Mucosa of stomach (tissue), 1 donor: Measurements from ENCODE around the gene GOLGA6C.
"Not testable (repeated sequence)": the region's sequence is repeated elsewhere in the genome, so short reads cannot be mapped to it uniquely, and the experiment has no call there.

Experiments
- H3K27me3 ChIP-seq: one replicate; pipeline ENCODE4 v1.7.0; 2013; ENCODE audit warnings: mild to moderate bottlenecking, low read length; ENCODE audit not compliant: control insufficient read depth, insufficient read depth
- H3K36me3 ChIP-seq: one replicate; pipeline ENCODE4 v1.7.0; 2013; ENCODE audit warnings: low read length; ENCODE audit not compliant: control insufficient read depth, insufficient read depth
- H3K4me1 ChIP-seq: one replicate; pipeline ENCODE4 v1.7.0; 2013; ENCODE audit warnings: mild to moderate bottlenecking, low read length; ENCODE audit not compliant: control insufficient read depth, insufficient read depth
- H3K4me3 ChIP-seq: one replicate; pipeline ENCODE4 v1.7.0; 2013; ENCODE audit warnings: low read length
- H3K9ac ChIP-seq: one replicate; pipeline ENCODE4 v1.7.0; 2013; ENCODE audit warnings: mild to moderate bottlenecking, low read length, moderate library complexity
- H3K9me3 ChIP-seq: one replicate; pipeline ENCODE4 v1.7.0; 2013; ENCODE audit warnings: mild to moderate bottlenecking, low read length, moderate library complexity; ENCODE audit not compliant: control insufficient read depth
- donor health status: Pancreatic carcinoma.

The GOLGA6C gene

DNA sequence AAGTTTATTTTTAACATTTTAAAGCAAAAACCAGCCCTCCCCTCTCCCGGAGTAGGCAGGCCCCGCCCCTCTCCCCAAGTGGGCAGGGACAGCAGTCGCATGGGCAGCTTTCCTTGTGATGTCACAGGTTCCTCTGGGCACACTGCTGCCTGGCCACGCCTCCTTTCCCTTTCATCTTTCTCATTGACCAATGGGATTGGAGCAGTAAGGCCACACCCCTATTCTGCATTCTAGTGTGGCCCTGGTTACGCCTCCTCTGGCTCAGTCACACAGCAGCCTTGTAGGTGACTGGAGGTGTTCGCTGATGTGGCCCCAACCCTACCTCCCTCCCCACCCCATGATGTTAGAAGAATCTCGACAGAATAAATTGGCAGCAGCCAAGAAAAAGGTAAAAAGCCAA is 24.4 kb downstream of the GOLGA6C start, which contains the start of gene GOLGA6D:
GOLGA6D (plus strand) TSS at position 264 of the 400 bp plus-strand sequence; CDS start at position 305, 41 bp downstream.
- not testable (repeated sequence) for H3K9me3 ChIP-seq, H3K4me1 ChIP-seq, H3K9ac ChIP-seq, H3K4me3 ChIP-seq, H3K36me3 ChIP-seq, H3K27me3 ChIP-seq

DNA sequence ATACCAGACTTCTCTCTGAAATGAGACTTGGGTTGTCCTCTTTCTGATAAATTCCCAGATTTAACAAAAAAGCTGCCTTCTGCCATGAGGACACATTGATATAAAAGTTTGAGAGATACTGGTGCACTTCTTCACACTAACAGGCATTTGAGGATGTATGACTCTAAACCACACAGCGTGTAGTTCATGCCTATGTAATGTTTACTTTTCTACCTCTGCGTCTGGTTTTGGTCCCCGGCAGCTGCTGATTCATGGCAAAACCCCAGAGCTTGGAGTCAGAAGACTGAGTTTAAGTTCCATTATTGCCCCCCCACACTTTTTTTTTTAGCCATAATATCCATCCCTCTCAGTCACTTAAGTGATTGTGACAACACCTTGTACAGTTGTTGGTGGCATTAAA is 26.0 kb downstream of the GOLGA6C start:
- H3K36me3 ChIP-seq, H3K27me3 ChIP-seq, H3K4me1 ChIP-seq, H3K9me3 ChIP-seq, H3K9ac ChIP-seq, H3K4me3 ChIP-seq: not testable (repeated sequence)

DNA sequence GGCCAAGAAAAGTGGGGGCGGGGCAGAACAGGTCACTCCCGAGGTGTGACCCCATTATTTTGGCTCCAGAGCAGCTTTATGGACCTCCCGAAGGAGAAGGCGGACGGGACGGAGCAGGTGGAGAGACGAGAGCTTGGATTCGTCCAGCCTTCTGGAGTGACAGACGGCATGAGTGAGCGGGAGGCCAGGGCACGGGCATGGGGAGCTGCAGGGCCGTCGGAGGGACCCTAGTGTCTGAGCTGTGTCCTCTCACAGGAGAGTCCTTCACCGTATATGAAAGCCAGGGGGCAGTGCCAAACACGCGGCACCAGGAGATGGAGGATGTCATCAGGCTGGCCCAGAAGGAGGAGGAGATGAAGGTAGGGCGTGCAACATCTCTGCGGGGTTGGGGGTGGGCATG is 35.5 kb downstream of the GOLGA6C start:
- H3K4me1 ChIP-seq, H3K36me3 ChIP-seq, H3K4me3 ChIP-seq, H3K27me3 ChIP-seq, H3K9ac ChIP-seq, H3K9me3 ChIP-seq: not testable (repeated sequence)

DNA sequence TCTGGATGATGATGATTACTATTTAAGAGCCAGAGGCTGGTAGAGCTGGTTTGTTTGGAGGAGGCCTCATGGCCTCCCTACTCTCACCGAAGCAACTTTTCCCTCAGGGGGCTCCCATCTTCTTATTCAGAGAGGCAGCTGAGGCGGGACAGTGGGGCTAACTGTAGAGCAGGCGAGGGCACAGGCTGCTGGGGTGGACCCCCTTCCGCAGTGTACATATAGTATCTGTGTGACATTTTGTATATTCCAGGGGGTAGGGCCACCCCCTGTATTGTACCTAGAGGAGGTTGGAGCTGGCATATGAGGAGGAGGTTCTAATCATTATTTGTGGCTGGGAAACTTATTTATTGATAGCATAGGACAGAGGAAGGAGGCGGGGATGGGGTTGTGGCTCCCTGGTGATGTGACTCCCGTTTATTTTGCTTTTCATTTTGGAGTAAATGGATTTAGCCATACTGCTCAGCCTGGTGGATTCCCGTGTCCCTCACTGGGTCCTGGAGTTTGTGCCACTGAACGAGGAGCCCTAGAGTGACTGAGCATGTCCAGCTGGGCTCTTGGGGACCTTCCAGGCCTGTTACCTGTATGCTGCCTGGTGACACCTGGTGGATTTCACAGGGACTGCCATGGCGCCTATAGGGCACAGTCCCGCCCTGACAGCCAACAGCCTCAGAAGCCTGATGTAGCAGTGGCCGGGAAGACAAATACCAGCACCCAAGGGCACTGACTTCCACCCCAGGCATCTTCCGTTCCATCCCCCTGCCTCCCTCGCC is 40.6 kb downstream of the GOLGA6C start:
- not testable (repeated sequence) for H3K9ac ChIP-seq, H3K36me3 ChIP-seq, H3K9me3 ChIP-seq, H3K27me3 ChIP-seq, H3K4me1 ChIP-seq, H3K4me3 ChIP-seq

DNA sequence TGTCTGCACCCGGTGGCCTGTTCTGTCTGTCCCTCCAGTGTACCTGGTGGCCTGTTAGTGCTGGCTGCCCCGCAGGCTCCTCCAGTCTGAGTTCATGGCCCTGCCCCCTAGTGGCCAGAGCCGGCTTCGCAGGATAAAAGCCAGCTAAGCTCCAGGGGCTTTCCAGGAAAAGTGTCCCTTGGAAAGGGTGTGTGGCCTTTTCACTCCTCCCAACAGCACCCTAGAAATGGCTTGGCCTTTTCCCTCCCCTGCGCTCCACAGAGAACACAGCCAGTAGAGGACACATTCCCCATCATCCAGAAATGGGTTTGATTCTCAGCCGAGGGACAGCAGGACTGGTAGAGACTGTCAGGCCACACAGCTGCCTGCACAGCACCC is 41.2 kb downstream of the GOLGA6C start:
- H3K27me3 ChIP-seq, H3K4me3 ChIP-seq, H3K4me1 ChIP-seq, H3K9me3 ChIP-seq, H3K9ac ChIP-seq, H3K36me3 ChIP-seq: not testable (repeated sequence)

DNA sequence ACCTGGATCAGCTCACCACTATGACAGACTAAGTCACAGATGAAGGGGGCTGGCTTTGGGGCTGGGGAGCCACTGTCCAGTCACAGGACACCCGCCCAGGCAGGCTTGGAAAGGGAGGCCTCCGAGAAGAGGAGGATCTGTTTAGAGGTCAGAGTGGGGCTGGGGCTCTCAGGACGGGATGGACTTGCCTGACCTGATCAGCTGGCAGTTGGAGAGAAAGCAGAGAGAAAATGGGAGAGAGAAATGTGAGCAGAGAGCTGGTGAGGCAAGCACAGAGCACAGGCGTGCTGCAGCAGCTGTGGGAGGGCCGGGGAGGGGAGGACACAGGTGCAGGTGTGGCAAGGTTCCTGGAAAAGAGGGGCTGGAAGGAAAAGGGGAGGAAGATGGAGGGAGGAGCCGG is 41.9 kb downstream of the GOLGA6C start:
- not testable (repeated sequence) for H3K36me3 ChIP-seq, H3K9ac ChIP-seq, H3K9me3 ChIP-seq, H3K27me3 ChIP-seq, H3K4me1 ChIP-seq, H3K4me3 ChIP-seq

DNA sequence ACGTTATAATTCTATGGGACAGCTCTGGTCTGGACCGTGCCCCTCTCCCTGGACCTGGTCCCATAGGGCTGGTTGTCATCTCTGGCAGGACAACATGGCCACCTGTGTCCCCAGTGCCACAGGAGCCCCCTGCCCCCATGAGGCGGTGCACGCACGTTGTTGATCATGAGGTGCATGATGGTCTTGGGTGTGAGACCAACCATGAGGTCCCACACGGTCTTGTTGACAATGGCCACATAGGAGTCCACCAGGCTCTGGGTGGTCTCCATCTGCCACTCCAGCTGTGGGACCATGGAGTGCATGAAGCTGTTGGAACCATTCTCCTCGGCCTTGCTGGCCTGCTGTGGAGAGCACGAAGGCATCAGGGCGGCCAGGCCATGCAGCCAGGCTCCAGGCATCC is 44.2 kb downstream of the GOLGA6C start:
- no peaks in the 10 kb centered on the region for H3K9me3 ChIP-seq
- no peaks in the 10 kb centered on the region for H3K27me3 ChIP-seq
- no peak overlapping the region for H3K4me3 ChIP-seq
- no peaks in the 10 kb centered on the region for H3K36me3 ChIP-seq
- no peak overlapping the region for H3K9ac ChIP-seq
- H3K4me1 ChIP-seq, result no peaks in the 10 kb centered on the region

DNA sequence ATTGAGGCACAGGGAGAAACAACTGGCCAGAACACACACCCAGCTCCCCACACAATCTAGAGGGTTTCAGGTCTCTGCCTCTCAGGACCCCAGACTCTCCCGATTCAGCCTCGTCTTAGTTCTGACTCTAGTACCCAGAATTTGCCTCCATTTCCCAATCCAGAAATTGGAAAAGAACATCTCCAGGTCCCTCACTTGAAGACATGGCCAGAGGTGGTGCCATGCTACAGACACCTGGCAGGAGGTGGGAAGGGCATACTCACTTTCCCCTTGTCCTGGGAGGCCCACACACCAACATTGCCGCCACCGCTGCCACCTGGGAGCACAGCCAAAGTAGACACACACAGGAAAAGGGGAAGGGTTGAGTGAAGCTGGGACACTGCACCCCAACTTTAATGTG is 44.6 kb downstream of the GOLGA6C start:
- not testable (repeated sequence) for H3K9me3 ChIP-seq, H3K4me1 ChIP-seq, H3K27me3 ChIP-seq, H3K36me3 ChIP-seq, H3K4me3 ChIP-seq, H3K9ac ChIP-seq

DNA sequence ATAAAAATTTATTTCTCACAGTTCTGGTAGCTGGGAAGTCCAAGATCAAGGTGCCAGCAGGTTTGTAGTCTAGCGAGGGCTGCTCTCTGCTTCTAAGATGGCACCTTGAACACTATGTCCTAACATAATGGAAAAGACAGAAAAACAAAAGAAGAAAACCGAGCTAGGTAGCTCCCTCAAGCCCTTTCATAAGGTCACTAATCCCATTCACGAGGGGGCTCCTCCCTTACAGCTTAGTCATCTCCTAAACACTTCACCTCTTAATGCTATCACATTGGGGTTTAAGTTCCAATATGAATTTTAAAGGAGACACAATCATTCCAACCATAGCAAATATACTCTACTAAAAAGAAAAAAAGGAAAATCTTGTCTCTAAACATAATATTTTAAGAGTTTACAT is 48.1 kb downstream of the GOLGA6C start:
- no peaks in the 10 kb centered on the region for H3K36me3 ChIP-seq
- H3K4me1 ChIP-seq, result peaks cover 4% of the 10 kb centered on the region
- H3K9ac ChIP-seq, result no peak overlapping the region
- no peaks in the 10 kb centered on the region for H3K27me3 ChIP-seq
- H3K4me3 ChIP-seq, result no peak overlapping the region
- H3K9me3 ChIP-seq, result no peaks in the 10 kb centered on the region

DNA sequence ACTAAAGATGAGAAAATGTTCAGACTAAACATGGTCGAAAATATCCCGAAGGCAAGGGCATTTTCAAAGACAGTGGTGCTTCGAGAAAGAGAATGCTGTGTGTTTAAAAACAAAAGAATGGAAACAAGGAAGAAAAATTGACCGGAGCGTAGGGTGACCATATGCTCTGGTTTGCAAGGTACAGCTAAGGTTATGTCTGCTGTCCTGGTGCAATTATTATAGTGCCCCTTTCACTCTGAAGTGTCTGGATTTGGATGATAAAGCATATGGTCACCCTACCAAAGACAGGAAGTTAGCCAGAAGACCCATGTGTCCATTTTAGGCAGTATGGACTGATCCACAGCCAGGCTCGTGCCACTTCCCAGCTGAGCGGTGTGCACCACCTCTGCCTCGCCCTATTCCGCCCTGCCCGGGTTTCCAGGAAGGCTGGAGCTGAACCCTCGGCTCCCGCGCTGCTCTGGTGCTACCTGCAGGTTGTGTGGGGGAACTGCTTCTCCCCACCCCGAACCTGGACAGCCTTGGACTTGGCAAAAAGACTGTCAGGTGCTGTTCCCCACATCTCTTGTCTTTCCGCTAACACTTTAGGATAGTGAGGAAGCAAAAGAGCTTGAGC is 49.8 kb downstream of the GOLGA6C start:
- no peak overlapping the region for H3K9ac ChIP-seq
- peaks cover 4% of the 10 kb centered on the region for H3K4me1 ChIP-seq
- H3K4me3 ChIP-seq, result no peak overlapping the region
- no peaks in the 10 kb centered on the region for H3K36me3 ChIP-seq
- no peaks in the 10 kb centered on the region for H3K9me3 ChIP-seq
- H3K27me3 ChIP-seq, result no peaks in the 10 kb centered on the region

DNA sequence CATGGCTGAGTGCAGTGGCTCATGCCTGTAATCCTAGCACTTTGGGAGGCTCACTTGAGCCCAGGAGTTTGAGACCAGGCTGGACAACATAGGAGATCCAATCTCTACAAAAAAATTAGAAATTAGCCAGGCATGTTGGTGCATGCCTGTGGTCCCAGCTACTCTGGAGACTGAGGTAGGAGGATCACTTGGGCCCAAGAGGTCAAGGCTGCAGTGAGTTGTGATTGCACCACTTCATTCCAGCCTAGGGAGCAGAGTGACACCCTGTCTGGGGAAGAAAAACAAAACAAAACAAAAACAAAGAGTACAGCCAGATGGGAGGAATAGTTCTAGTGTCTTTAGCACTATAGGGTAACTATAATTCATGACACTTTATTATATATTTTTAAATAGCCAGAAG is 51.6 kb downstream of the GOLGA6C start:
- Histone ChIP-seq H3K9ac (no peak overlapping the region), H3K36me3 (no peaks in the 10 kb centered on the region), H3K27me3 (no peaks in the 10 kb centered on the region), H3K4me3 (no peak overlapping the region), H3K4me1 (peaks cover 4% of the 10 kb centered on the region), H3K9me3 (no peaks in the 10 kb centered on the region)

DNA sequence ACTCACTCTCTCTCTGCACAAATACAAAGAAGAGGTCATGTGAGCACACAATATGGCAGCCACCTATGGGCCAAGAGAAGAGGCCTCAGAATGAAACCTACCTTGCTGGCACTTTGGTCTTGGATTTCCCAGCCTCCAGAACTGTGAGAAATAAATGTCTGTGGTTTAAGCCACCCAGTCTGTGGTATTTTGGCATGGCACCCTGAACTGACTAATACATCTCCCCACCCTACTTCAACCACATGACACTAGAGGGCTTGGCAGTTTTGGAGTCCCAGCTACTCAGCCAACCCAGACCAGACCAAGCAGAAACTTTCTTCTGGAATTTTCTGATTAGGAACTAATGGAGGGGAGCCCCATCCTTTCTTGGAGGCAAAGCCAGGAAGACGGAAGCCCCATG is 54.4 kb downstream of the GOLGA6C start:
- not testable (repeated sequence) for H3K9ac ChIP-seq, H3K4me1 ChIP-seq, H3K9me3 ChIP-seq, H3K27me3 ChIP-seq, H3K4me3 ChIP-seq, H3K36me3 ChIP-seq
